ENCODE data around the gene EFEMP2.
"Not testable (repeated sequence)": the region's sequence is repeated elsewhere in the genome, so short reads cannot be mapped to it uniquely, and the experiment has no call there.

Gene EFEMP2

GRCh38 chr11:65854161-65854592, 18.4 kb downstream of the EFEMP2 start:
- DNase-seq: no peak

- no peak for DNase-seq
Measured at GRCh38 chr11:65853246-65853979, 19.2 kb downstream of the EFEMP2 start.

GRCh38 chr11:65852508-65853245, 19.9 kb downstream of the EFEMP2 start:
- no peak for DNase-seq

- no peak for DNase-seq
Measured at GRCh38 chr11:65851811-65852507, 20.6 kb downstream of the EFEMP2 start.

GRCh38 chr11:65851083-65851579, 21.5 kb downstream of the EFEMP2 start:
- no peak for DNase-seq

DNA sequence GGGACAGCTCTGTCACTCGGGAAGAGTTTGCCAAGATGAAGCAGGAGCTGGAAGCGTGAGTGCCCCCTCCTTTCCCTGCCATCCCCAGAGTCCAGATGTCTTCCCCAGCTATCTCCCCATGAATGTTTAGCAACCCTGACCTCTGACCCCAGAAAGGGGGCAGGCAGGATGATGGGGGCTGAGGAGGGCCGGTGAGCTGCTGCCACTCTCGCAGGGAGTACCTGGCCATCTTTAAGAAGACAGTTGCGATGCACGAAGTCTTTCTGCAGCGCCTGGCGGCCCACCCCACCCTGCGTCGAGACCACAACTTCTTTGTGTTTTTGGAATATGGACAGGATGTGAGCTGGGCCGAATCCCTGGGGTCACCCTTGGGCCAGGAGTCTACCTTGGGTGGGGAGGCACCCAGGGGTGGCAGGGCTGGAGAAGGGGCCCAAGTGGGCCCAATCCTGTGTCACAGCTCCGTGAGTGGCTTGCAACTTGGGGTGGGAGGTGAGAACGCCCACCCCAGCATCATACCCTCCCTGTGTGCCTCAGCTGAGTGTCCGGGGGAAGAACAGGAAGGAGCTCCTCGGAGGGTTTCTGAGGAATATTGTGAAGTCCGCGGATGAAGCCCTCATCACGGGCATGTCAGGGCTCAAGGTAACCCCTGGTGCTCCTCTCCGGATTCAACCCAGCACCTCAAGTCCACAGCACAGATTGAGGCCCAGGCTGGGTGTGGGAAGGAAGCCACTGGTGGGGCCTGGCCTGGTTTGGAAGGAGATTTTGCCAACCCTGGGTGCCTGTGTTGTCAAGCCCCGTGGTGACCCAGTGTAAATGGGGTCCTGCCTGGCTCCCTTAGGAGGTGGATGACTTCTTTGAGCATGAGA, 22.1 kb downstream of the EFEMP2 start:
- DNase-seq: no peak

- DNase-seq: no peak
Measured at GRCh38 chr11:65849771-65850216, 22.8 kb downstream of the EFEMP2 start.

DNA sequence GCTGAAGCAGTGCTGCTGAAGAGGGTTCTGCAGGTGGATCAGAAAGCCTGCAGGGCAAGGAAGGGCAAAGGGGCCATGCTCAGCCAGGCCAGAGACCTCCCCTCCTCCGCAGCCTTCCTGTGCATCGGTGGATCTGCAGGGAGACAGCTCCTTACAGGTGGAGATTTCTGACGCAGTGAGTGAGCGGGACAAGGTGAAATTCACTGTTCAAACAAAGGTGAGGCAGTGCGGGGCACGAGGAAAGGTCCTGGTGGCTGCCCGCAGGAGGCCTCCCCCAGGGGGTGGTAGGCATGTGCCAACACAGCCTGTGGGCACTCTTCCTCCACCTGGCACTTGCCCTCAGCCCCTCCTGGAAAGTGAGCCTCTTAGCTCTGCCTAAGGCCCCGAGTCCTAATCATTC, 23.2 kb downstream of the EFEMP2 start:
- DNase-seq: no peak

DNA sequence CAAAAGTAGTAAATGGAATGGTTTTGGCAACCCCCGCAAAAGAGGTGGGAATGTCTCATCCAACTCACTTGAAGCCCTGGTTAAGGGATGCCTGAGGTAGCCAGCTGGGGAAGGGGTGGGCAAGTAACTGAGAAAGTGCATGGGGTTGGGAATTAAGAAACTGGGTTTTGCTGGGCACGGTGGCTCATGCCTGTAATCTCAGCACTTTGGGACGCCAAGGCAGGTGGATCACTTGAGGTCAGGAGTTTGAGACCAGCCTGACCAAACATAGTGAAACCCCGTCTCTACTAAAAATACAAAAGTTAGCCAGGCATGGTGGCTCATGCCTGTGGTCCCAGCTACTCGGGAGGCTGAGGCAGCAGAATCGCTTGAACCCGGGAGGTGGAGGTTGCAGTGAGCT, 23.9 kb downstream of the EFEMP2 start:
- not testable (repeated sequence) for DNase-seq

GRCh38 chr11:65847746-65848145, 24.9 kb downstream of the EFEMP2 start:
- DNase-seq: no peak

- DNase-seq: no peak
Measured at GRCh38 chr11:65844231-65844872, 28.2 kb downstream of the EFEMP2 start.

GRCh38 chr11:65843811-65844210, 28.8 kb downstream of the EFEMP2 start:
- DNase-seq: no peak

- no peak for DNase-seq
Measured at GRCh38 chr11:65842144-65842543, 30.5 kb downstream of the EFEMP2 start.

DNA sequence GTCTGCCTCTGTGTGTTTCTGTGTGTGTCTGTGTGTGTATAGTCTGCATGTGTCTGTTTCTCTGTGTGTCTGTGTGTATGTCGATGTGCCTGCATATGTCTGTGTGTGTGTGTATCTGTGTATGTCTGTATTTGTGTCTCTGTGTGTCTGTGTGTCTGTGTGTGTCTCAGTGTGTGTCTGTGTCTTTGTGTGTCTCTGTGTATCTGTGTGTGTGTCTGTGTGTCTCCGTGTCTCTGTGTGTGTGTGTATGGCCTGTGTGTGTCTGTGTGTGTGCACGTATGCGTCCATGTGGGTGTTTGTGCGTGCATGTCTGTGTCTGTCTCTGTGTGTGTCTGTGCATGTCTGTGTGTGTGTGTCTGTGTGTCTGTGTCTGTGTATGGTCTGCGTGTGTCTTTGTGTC, 38.4 kb downstream of the EFEMP2 start:
- no peak for DNase-seq

DNA sequence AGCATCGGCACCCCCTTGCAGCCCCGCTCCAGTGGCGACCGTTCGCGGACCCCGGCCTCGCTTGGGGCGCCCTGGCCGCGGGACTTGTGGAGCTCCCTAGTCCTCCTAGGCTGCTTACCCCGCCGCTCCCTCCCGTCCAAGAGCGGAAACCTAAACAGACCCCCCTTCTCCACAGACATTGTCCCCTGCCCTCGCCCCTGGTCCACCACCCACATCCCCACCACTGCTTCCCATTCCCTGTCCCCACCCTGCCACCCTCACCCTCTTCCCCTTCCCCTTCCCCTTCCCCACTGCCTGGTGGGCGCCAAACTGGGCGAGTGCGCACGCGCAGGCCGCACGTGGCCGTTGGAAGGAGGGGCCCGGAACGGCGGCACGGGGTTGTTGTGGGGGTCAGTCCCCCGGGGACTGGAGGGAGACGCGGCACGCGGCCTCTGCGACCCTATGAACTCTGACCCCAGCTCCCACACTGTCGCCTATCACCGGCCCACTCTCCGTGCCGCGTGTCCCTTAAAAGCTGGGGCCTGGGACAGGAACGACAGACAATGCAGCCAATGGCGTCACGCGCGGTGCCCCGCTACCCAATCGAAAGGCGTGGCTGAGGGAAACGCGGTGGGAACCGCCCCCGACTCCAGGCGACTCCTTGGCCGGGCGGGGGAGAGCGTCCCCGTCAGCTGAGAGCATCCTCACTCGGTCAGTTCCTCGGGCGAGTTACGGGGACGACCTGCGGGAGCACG, 39.1 kb downstream of the EFEMP2 start, which contains the start of gene SNX32:
Gene SNX32 (plus strand): TSS at position 667 of the 734 bp plus-strand sequence. CDS start 103 bp downstream, outside the sequence.
- DNase-seq: peak; percentile 99

DNA sequence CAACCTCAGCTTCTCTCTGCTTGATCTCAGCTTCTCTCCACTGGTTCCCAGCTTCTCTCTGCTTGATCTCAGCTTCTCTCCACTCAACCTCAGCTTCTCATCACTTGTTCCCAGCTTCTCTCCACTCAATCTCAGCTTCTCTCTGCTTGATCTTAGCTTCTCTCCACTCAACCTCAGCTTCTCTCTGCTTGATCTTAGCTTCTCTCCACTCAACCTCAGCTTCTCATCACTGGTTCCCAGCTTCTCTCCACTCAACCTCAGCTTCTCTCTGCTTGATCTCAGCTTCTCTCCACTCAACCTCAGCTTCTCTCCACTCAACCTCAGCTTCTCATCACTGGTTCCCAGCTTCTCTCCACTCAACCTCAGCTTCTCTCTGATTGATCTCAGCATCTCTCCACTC, 40.4 kb downstream of the EFEMP2 start:
- DNase-seq: not testable (repeated sequence)

DNA sequence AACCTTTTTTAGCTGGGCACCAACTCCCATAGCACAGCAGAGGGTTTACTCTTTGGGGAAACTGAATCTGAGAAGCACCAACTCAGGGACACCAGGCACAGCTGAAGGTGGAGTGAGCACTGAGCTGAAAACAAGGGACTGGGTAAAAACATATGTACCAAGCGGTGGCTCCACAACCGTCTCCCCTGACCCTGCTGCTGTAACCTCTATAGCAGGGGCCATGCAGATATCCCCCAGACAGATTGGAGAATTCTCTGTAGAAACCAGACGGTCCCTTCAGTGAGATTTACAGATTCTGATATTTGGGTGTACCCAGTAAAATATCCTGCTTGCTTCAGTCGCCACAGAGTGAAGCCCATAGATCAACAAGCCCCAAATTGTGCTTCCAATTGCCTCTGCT, 43.1 kb downstream of the EFEMP2 start:
- DNase-seq: no peak

- no peak for DNase-seq
Measured at GRCh38 chr11:65826984-65827735, 45.4 kb downstream of the EFEMP2 start.

DNA sequence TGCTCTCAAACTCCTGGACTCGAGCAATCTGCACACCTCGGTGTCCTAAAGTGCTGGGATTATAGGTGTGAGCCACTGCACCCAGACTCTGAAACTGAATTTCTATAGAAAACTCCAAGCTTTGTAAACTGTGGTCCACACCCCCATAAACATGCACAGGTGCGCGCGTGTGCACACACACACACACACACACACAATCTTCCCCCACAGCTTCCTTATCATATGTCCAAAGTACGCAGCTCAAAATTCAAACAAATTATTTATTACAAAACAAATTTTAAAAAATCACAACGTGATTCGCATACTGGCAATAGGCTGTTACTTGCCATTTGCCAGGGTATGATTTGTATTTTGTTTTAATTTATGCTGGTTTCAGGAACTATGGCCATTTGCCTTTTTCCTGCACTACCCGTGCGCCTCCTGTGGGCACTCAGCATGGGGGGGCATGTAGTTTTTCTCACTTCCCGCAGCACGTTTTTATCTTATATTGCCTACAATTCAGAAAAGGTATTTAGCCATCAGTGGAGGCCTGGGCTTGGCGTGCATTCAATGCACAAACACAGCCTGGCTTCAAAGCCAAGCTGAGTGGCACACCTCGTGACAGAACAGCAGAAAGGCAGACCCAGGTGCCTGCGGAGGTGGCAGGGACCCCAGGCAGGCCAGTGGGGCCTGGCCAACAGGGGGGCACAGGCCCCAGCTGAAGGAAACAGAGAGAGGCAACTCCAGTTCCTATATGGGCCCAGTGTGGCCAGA, 49.6 kb downstream of the EFEMP2 start:
- no peak for DNase-seq

DNA sequence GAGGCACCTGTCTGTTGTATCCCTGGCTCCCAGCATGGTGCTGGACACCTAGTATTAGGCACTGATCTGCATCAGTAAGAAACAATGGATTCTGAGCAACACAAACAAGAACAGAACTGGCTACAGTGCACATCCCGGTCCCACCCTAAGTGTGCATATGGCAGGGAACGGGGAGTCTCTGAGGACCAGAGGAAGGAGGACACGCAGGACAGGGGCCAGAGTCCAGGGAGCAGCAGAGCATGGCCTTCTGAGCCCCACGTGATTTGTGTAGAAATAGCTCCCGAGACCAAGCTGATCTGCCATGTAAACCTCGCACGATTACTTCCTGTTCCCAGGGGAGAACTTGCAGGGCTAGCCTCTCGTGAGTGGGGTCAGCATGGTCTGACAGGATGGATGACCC, 51.5 kb downstream of the EFEMP2 start:
- no peak for DNase-seq
